ENCODE measurements around the gene SNX4. TPM values are rescaled to one million over a fixed set of nuclear protein-coding genes. Genes with fewer than 3 reads are reported as not detected.

SNX4 gene
- polyA plus RNA-seq, 1 donor (not counting 4 experiments of a cell fraction or from before 2014, with no cell fraction given), result 17.9 TPM

DNA sequence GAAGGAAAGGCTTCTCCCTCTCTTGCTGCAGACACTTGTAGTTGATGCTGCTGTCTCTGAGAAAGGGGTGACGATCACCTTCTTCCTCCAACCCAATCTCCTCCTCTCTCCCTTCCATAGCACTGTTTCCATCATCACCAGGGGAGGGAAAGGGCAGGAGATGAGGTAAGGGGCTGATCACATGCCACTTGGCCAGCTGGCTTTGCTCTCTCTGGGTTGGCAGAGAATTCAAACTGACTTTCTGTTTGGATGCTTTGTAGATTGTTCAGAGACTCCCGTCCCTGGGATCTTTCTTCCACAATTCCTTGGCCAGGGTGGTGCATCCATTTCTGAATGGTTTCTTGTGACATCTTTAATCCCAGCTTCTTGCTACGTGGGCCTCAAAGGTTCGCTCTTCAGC, 101.7 kb downstream of the SNX4 start:
- Histone ChIP-seq H3K79me2 (ENCODE audit: control insufficient read depth, insufficient read depth, low read length) (no peaks in the 10 kb centered on the region), H3K9me1 (ENCODE audit: control insufficient read depth, extremely low read depth, insufficient read depth, low read length) (no peaks in the 10 kb centered on the region), H3K9ac (ENCODE audit: control insufficient read depth, extremely low read depth, insufficient read depth, low read length) (no peak overlapping the region), H2AFZ (ENCODE audit: control insufficient read depth, low read length) (no peak overlapping the region), H3K4me3 (ENCODE audit: control insufficient read depth in 2 of 3, extremely low read depth in 1 of 3, insufficient read depth in 2 of 3, low read depth in 1 of 3, low read length in 3 of 3) (no peak overlapping the region), H3K9me3 (ENCODE audit: control insufficient read depth, low read depth, low read length) (no peaks in the 10 kb centered on the region), H4K20me1 (ENCODE audit: control insufficient read depth, extremely low read depth, insufficient read depth, low read length) (no peaks in the 10 kb centered on the region), H3K4me2 (ENCODE audit: control insufficient read depth, extremely low read depth, insufficient read depth, low read depth, low read length) (no peak overlapping the region), H3K36me3 (ENCODE audit: control insufficient read depth in 2 of 2, extremely low read depth in 1 of 2, insufficient read depth in 2 of 2, low read length in 2 of 2) (no peaks in the 10 kb centered on the region), H3K27ac (ENCODE audit: control insufficient read depth, insufficient read depth, low read length) (no peak overlapping the region), H3K27me3 (ENCODE audit: control insufficient read depth, extremely low read depth, insufficient read depth, low read length) (no peaks in the 10 kb centered on the region), H3K4me1 (ENCODE audit: control insufficient read depth, extremely low read depth, insufficient read depth, low read length) (no peaks in the 10 kb centered on the region)
- TF ChIP-seq EZH2 (IDR thresholded peaks at IDR 0.05; ENCODE audit: low read length), result no peak
- TF ChIP-seq, protein P1, sequence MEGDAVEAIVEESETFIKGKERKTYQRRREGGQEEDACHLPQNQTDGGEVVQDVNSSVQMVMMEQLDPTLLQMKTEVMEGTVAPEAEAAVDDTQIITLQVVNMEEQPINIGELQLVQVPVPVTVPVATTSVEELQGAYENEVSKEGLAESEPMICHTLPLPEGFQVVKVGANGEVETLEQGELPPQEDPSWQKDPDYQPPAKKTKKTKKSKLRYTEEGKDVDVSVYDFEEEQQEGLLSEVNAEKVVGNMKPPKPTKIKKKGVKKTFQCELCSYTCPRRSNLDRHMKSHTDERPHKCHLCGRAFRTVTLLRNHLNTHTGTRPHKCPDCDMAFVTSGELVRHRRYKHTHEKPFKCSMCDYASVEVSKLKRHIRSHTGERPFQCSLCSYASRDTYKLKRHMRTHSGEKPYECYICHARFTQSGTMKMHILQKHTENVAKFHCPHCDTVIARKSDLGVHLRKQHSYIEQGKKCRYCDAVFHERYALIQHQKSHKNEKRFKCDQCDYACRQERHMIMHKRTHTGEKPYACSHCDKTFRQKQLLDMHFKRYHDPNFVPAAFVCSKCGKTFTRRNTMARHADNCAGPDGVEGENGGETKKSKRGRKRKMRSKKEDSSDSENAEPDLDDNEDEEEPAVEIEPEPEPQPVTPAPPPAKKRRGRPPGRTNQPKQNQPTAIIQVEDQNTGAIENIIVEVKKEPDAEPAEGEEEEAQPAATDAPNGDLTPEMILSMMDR (optimal IDR thresholded peaks at IDR 0.05 in 1 of 3, IDR thresholded peaks at IDR 0.05 in 1 of 3, conservative IDR thresholded peaks at IDR 0.05 in 1 of 3; ENCODE audit: extremely low read depth in 1 of 3, insufficient read depth in 2 of 3, low read length in 3 of 3), result no peak
- dilution Hi-C loops (cut with MboI; ENCODE audit: extremely low pct_ligation_motif_present, low sequenced_read_pairs), result no loop called here
- FAIRE-seq, result no peak
- no peak for DNase-seq (ENCODE audit: low read depth, low spot score)

DNA sequence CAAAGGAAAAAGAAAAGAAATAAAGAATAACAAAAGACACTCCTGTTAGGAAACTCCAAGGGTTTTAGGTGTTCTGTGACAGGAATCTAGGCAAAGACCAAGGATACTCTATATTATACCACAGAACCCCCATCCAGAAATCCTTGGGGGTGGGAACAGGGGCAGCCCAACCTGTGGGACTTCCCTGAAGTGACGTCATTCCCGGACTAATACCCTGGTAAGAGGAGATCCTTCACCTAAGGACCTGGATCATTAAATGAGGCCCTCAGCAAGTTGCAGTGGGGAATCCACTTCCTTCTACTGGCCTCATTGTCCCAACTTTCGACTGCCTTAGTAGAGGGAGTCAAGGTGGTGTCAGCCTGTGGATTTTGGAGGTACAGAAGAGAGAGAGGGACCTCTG, 103.8 kb downstream of the SNX4 start:
- Histone ChIP-seq H3K4me1 (ENCODE audit: control insufficient read depth, extremely low read depth, insufficient read depth, low read length) (no peaks in the 10 kb centered on the region), H2AFZ (ENCODE audit: control insufficient read depth, low read length) (no peak overlapping the region), H3K4me3 (ENCODE audit: control insufficient read depth in 2 of 3, extremely low read depth in 1 of 3, insufficient read depth in 2 of 3, low read depth in 1 of 3, low read length in 3 of 3) (no peak overlapping the region), H3K36me3 (ENCODE audit: control insufficient read depth in 2 of 2, extremely low read depth in 1 of 2, insufficient read depth in 2 of 2, low read length in 2 of 2) (no peaks in the 10 kb centered on the region), H3K9me3 (ENCODE audit: control insufficient read depth, low read depth, low read length) (no peaks in the 10 kb centered on the region), H3K4me2 (ENCODE audit: control insufficient read depth, extremely low read depth, insufficient read depth, low read depth, low read length) (no peak overlapping the region), H3K27me3 (ENCODE audit: control insufficient read depth, extremely low read depth, insufficient read depth, low read length) (no peaks in the 10 kb centered on the region), H3K79me2 (ENCODE audit: control insufficient read depth, insufficient read depth, low read length) (no peaks in the 10 kb centered on the region), H3K9me1 (ENCODE audit: control insufficient read depth, extremely low read depth, insufficient read depth, low read length) (no peaks in the 10 kb centered on the region), H3K27ac (ENCODE audit: control insufficient read depth, insufficient read depth, low read length) (no peak overlapping the region), H4K20me1 (ENCODE audit: control insufficient read depth, extremely low read depth, insufficient read depth, low read length) (no peaks in the 10 kb centered on the region), H3K9ac (ENCODE audit: control insufficient read depth, extremely low read depth, insufficient read depth, low read length) (no peak overlapping the region)
- no peak for FAIRE-seq
- DNase-seq (ENCODE audit: low read depth, low spot score), result no peak
- TF ChIP-seq, protein P1 (optimal IDR thresholded peaks at IDR 0.05 in 1 of 3, IDR thresholded peaks at IDR 0.05 in 1 of 3, conservative IDR thresholded peaks at IDR 0.05 in 1 of 3; ENCODE audit: extremely low read depth in 1 of 3, insufficient read depth in 2 of 3, low read length in 3 of 3), result no peak
- TF ChIP-seq EZH2 (IDR thresholded peaks at IDR 0.05; ENCODE audit: low read length), result no peak
- dilution Hi-C loops (cut with MboI; ENCODE audit: extremely low pct_ligation_motif_present, low sequenced_read_pairs), result no loop called here
